Pulmonary artery endothelial cell (primary cell): Measurements from ENCODE around the gene EPHB4. TPM values are rescaled to one million over a fixed set of nuclear protein-coding genes. Genes with fewer than 3 reads are reported as not detected.
"Not testable (repeated sequence)": the region's sequence is repeated elsewhere in the genome, so short reads cannot be mapped to it uniquely, and the experiment has no call there.

Experiments
- DNase-seq: peaks from one replicate; pipeline ENCODE4 v3.0.0-alpha.2; 2011; ENCODE audit warnings: low read depth, low spot score
- total RNA-seq: library from RNA; depleted of rRNA; stranded (reverse); fragments of >200 nt; gene quantifications from 2 replicates; pipeline ENCODE4 v1.2.3, GENCODE V29; 2014

Gene EPHB4
- total RNA-seq, 1 donor from 2014 or later, result 184 TPM

GRCh38 chr7:100822236-100823139, 4.8 kb downstream of the EPHB4 start:
- DNase-seq, result no peak

- no peak for DNase-seq
These were observed 7.7 kb downstream of the EPHB4 start for GRCh38 chr7:100819586-100819985.

- DNase-seq, result no peak
These were observed 8.5 kb downstream of the EPHB4 start for GRCh38 chr7:100818825-100819224.

- DNase-seq, result no peak
These were observed 9.0 kb downstream of the EPHB4 start for GRCh38 chr7:100818366-100818765.

- DNase-seq, result no peak
These were observed 10.2 kb downstream of the EPHB4 start for GRCh38 chr7:100817097-100817496.

GRCh38 chr7:100816515-100816914, 10.8 kb downstream of the EPHB4 start:
- not testable (repeated sequence) for DNase-seq

DNA sequence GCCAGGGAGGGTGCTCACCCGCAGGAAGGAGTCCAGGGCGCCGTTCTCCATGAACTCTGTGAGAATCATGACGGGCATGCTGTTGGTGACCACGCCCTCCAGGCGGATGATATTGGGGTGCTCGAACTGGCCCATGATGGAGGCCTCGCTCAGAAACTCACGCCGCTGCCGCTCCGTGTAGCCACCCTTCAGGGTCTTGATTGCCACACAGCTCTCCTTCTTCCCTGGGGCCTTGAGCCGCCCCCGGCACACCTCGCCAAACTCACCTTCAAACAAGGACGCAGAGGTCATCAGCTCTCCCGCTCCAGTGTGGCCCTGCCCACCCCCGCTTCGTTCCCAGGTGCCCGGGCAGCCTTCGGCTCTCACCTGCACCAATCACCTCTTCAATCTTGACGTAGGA, 14.6 kb downstream of the EPHB4 start:
- DNase-seq, result no peak

- no peak for DNase-seq
These were observed 15.8 kb downstream of the EPHB4 start for GRCh38 chr7:100811480-100811879.

GRCh38 chr7:100808354-100808875, 18.9 kb downstream of the EPHB4 start:
- no peak for DNase-seq

DNA sequence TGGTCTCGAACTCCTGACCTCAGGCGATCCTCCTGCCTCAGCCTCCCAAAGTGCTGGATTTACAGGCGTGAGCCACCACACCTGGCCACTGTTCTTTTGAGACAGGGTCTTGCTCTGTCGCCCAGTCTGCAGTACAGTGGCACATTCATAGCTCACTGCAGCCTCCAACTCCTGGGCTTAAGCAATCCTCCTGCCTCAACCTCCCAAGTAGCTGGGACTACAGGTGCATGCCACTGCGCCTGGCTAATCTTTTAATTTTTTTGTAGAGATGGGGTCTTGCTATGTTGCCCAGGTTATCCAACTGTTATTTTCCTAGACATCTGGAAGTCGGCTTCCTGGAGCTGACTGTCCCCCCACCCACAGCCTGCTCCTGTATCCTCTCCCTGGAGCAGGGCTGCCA, 20.4 kb downstream of the EPHB4 start:
- DNase-seq, result not testable (repeated sequence)

- no peak for DNase-seq
These were observed 21.0 kb downstream of the EPHB4 start for GRCh38 chr7:100806276-100806675.

DNA sequence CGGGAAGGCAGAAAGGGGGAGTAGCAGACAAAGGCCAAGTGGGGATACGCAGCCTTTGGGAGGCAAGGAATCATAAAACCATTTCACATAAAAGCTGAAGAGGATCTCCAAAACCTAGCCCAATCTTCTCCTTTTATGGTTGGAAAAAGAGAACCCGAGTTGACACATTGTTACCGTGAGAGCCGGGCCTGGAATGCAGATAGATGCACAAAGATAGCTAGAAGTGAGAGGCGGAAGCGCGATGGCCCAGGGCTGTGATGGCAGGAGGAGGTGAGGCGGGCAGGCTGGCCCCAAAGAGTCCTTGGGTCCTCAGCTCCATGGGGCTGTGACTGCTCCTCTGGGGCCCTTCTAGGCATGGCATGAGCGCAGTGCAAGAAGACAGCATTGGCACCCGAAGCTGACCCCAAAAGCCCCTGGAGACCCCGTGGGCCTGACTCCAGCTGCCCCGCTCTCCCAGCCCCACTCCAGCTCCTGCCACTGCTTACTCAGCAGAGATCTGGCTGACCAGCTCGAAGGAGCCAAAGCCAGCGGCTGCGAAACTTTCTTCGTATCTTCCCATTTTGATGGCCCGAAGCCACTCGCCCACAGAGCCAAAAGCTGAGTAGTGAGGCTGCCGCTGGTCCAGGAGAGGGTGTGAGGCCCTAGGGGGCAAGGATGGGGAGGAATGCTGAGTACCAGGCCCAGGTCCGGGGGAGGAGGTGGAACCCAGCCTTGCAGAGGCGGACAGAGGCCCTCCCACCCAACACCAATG, 22.5 kb downstream of the EPHB4 start:
- no peak for DNase-seq

DNA sequence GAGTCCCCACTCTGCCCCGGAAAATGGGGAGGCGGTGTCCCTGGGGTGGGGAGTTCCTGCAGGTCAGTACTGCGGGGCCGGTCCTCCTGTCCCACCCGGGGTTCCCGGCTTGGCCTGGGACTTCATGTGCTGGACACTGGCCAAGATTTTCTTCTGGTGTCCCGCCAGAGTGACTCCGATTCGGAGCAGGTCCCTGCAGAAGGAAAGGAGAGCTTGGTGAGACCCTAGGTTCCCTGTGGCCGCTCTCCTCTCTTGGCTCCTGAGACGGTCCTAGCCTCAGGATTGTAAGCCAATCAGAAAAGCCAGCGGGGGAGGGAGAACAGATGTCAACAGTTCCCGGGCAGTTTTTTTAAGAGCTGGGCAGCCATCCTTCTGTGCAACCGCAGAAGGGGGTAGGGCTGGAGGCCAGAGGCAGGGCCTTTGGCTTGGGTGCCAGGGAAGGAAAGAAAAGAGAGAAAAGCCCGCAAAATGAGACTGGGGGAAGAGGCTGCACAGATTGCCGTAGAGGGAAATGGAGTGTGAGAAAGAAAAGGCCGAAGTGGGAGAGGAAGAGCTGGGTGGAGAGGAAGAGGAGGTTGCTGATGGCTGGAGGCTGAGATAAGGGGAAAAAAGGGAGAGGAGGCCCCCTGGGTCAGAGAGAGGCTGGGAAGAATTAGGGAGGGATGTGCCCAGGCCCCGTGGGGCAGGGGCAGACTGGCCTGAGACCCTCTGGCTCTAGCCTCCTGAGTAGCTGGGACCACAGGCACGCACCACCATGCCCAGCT, 23.7 kb downstream of the EPHB4 start:
- DNase-seq, result no peak

GRCh38 chr7:100802951-100803350, 24.4 kb downstream of the EPHB4 start:
- DNase-seq, result no peak

GRCh38 chr7:100801833-100802568, 25.3 kb downstream of the EPHB4 start:
- DNase-seq, result no peak

GRCh38 chr7:100799037-100799896, 28.1 kb downstream of the EPHB4 start:
- DNase-seq, result no peak

DNA sequence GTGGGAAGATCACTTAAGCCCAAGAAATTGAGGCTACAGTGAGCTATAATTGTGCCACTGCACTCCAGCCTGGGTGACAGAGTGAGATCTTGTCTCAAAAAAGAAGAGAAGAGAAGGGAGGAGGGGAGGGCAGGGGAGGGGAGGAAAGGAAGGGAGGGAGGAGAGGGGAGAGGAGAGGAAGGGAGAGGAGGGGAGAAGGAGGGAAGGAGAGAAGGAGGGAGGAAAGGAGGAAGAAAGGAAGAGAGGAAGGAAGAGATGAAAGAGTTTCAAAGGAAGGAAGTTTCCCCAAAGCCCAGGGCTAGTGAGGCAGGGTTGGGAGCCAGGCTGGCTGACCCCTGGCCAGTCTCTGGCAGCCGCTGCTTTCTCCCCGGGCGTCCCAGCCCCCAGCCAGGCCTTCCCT, 32.6 kb downstream of the EPHB4 start:
- DNase-seq, result no peak

DNA sequence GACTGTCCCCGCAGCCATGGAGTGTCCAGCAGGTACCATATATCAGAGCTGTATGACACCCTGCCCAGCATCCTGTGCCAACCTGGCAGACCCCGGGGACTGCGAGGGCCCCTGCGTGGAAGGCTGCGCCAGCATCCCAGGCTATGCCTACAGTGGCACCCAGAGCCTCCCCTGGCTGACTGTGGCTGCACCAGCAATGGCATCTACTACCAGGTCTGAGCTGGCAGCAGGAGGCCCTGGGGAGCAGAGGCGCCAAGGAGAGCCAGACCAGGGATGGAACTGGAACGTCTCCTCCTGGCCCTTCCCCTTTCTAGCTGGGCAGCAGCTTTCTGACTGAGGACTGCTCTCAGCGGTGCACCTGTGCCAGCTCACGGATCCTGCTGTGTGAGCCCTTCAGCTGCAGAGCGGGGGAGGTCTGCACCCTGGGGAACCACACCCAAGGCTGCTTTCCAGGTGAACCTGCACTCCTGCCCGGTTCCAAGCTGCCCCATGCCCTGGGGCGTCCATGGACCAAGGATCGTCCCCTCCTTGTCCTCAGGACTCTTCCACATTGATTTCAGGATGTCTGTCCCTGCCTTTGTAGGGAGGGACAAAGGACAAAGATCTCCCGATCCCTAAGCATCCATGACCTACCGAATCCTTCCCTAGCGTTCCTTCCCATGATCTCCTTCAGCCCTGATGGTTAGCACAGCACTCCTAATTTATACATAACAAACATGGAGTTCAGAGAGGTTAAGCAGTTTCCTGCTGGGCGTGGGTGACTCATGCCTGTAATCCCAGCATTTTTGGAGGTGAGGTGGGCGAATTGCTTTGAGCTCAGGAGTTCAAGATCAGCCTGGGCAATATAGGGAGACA, 33.3 kb downstream of the EPHB4 start:
- no peak for DNase-seq
